ENCODE measurements around the gene ARHGAP45.

GRCh38 chr19:1130771-1131717, 64.1 kb downstream of the ARHGAP45 start:
- TF ChIP-seq EZH2 (IDR thresholded peaks at IDR 0.05) (no peak), POLR2AphosphoS5 (IDR thresholded peaks at IDR 0.05; ENCODE audit: borderline replicate concordance, low read depth, low read length) (no peak)
